ENCODE results near the gene PRSS38. TPM values are rescaled to one million over a fixed set of nuclear protein-coding genes. Genes with fewer than 3 reads are reported as not detected.

PRSS38 gene
- total RNA-seq, 2 donors from 2014 or later: 3.0 TPM; not detected in 1

DNA sequence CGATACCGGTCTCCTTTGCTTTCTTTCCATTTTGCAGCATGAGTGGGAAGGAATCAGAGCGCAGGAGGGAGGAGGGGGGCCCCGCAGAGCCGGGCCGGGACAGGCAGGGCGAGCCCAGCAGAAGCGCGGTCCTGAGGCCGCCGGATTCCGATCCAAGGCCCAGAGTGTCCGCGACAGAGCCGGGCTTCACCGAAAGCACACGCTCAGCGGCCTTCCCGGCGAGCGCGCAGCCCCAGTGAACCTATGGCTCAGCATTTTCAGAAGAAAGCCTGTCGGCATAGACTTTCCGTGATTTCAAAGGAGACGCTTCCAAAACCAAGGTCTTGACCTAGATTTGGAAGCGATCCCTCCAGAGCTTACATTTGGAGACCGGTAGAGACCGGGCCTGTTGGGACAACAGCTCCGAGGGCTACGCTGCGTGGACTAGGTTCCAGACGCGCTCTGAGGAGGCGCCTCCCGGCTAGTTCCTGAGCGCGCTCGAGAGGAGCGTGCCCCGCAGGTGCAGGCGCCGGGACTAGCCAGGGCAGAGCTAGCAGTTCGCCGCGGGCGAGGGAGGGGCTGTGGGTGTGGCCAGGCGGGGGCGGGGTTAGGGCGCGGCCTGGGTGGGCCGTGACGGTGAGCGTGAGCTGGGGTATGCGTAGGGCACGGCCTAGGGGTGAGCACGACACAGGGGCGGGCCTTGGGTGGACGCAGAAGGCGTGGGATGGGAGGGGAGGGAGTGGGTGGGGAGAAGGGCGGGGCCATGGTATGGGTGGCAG is 27.8 kb upstream of the PRSS38 start:
- peak; percentile 94 for DNase-seq (ENCODE audit: low spot score)
- Histone ChIP-seq H3K4me1 (replicated peaks) (peaks cover 11% of the 10 kb centered on the region), H3K27me3 (replicated peaks; ENCODE audit: insufficient read depth) (no peaks in the 10 kb centered on the region), H3K36me3 (no peaks in the 10 kb centered on the region), H3K4me3 (peak overlapping the region; percentile 39 to 53), H3K27ac (peak overlapping the region; percentile 78 to 79), H3K9me3 (no peaks in the 10 kb centered on the region)
- peak; percentile 78 for TF ChIP-seq POLR2A (IDR thresholded peaks at IDR 0.05)
- TF ChIP-seq, protein P1, sequence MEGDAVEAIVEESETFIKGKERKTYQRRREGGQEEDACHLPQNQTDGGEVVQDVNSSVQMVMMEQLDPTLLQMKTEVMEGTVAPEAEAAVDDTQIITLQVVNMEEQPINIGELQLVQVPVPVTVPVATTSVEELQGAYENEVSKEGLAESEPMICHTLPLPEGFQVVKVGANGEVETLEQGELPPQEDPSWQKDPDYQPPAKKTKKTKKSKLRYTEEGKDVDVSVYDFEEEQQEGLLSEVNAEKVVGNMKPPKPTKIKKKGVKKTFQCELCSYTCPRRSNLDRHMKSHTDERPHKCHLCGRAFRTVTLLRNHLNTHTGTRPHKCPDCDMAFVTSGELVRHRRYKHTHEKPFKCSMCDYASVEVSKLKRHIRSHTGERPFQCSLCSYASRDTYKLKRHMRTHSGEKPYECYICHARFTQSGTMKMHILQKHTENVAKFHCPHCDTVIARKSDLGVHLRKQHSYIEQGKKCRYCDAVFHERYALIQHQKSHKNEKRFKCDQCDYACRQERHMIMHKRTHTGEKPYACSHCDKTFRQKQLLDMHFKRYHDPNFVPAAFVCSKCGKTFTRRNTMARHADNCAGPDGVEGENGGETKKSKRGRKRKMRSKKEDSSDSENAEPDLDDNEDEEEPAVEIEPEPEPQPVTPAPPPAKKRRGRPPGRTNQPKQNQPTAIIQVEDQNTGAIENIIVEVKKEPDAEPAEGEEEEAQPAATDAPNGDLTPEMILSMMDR (IDR thresholded peaks at IDR 0.05): no peak
- peak; percentile 83 for TF ChIP-seq POLR2AphosphoS5 (IDR thresholded peaks at IDR 0.05)
- intact Hi-C loops (cut with DNase I): loop anchor here (5.0 kb wide), 1 partner anchor 100 kb away; no protein-coding TSS in a partner anchor
- under 1% methylated on average over 60 of the region's 60 CpGs for WGBS

DNA sequence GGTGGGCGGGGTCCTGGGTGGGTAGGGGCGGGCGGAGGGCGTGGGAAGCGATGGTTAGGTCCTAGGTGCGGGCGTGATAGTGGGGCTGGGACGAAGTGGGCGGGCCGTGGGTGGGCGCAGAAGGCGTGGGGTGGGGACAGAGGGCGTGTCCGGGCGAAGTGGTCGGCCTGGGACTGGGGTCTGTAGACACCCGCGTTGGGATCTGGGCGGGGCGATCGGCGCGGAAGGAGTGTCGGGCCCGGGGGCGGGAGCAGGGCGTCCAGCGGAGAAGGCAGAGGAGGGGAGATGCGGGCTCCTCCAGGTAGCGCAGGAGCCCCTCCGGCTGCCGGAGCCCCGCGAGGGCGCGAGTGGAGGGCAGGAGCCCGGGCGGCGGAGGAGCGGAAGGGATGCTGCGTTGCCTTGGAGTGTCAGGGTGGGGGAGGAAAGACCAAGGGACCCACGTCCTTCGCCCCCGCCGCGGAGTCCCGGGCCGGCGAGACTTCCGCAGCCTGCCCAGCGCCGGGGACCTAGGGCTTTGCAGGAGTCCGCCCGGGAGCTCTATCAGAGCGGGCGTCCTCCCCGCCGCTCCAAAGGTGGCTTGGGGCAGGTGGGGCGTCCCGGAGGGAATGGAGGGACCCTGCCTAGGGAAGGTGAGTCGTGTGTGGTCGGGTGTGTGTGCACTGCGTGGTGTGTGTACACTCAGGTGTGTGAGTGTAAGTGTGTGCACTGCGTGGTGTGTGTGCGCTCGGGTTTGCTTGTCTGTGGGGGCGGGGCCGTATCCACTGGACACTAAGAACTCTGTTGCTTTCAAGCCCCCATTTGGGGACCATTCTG is 27.0 kb upstream of the PRSS38 start:
- H3K27ac ChIP-seq: peak overlapping the region; percentile 78 to 79
- no peaks in the 10 kb centered on the region for H3K36me3 ChIP-seq
- peaks cover 11% of the 10 kb centered on the region for H3K4me1 ChIP-seq (replicated peaks)
- intact Hi-C loops (cut with DNase I): loop anchor here (5.0 kb wide), 1 partner anchor 99 kb away; no protein-coding TSS in a partner anchor
- peak overlapping the region; percentile 39 to 53 for H3K4me3 ChIP-seq
- DNase-seq (ENCODE audit: low spot score): no peak
- WGBS: 1% methylated on average over 67 of the region's 68 CpGs
- no peaks in the 10 kb centered on the region for H3K9me3 ChIP-seq
- TF ChIP-seq POLR2A (IDR thresholded peaks at IDR 0.05): peak; percentile 86
- no peak for TF ChIP-seq POLR2AphosphoS5 (IDR thresholded peaks at IDR 0.05)
- no peaks in the 10 kb centered on the region for H3K27me3 ChIP-seq (replicated peaks; ENCODE audit: insufficient read depth)

DNA sequence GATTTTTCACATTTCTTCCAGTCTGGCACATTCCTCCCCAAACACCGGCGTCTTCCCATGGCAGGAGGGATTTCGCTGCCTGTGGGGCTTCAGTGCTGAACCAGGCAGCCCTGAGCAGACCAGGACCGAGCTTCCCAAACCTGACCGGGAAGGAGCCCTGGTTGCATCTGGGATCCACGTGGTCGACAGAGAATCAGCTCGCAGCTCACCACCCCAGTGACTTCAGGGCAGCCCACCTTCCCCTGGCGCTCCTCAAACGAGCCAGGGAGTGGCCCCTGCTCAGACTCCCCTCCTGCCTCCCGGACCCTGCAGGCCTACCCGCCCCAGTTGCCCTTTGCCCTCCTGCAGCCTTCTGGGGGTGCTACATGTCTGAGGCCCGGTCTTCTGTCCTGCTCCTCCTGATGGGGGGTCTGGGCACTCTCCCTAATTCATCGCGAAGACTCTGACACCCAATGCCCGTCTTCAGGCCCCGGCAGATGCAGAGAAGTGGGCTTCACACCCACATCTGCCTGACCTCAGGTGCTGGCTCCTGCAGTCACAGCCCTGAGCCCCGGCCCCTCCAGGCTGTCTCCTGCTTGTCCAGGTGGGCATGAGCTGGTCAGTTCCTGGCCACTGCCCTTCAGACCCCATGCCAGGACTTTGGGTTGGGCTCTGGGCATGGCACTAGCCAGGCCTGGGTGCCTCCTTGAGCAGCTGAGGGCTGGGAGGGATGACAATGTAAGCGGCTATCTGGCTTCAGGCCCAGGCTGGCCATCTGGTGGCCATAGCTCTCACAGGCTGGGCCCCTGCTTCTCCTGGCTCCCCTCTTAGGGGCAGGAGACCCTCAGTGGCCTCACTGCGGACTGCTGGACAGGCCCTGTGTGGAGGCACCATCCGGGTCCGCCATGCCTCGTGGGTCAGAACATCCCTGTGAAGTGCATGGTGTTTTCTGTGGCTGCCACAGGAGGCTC is 26.1 kb upstream of the PRSS38 start:
- H3K27me3 ChIP-seq (replicated peaks; ENCODE audit: insufficient read depth): no peaks in the 10 kb centered on the region
- peak overlapping the region; percentile 39 to 53 for H3K4me3 ChIP-seq
- no peak for DNase-seq (ENCODE audit: low spot score)
- WGBS: 68% methylated on average over 23 of the region's 23 CpGs
- H3K27ac ChIP-seq: peak overlapping the region in 1 of 2 donors; percentile 79
- peaks cover 11% of the 10 kb centered on the region for H3K4me1 ChIP-seq (replicated peaks)
- H3K9me3 ChIP-seq: no peaks in the 10 kb centered on the region
- no peaks in the 10 kb centered on the region for H3K36me3 ChIP-seq
- intact Hi-C loops (cut with DNase I): loop anchor here (5.0 kb wide), 1 partner anchor 98 kb away; no protein-coding TSS in a partner anchor
- TF ChIP-seq POLR2AphosphoS5 (IDR thresholded peaks at IDR 0.05) (no peak), POLR2A (IDR thresholded peaks at IDR 0.05) (no peak)
- TF ChIP-seq, protein P1 (IDR thresholded peaks at IDR 0.05): no peak

DNA sequence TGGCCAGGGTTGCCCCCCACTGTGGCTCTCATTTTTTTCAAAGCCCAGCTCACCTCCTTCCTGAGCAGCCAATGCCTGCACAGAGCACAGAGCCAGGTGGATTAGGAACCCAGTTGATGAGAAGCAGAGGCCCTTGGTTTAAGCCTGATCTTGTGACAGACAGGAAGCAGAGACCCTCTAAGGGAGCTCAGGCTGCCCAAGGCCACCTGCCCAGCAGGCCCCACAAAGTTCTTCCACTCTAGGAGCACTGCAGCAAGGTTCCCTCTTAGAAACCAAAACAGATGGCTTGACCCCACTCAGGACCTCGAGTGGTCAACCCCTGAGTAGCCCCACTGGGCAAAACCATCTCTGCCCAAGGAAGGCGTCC is 25.5 kb upstream of the PRSS38 start:
- no peak overlapping the region for H3K4me3 ChIP-seq
- no peaks in the 10 kb centered on the region for H3K9me3 ChIP-seq
- no peak overlapping the region for H3K27ac ChIP-seq
- H3K36me3 ChIP-seq: no peaks in the 10 kb centered on the region
- DNase-seq (ENCODE audit: low spot score): no peak
- no peaks in the 10 kb centered on the region for H3K27me3 ChIP-seq (replicated peaks; ENCODE audit: insufficient read depth)
- peaks cover 11% of the 10 kb centered on the region for H3K4me1 ChIP-seq (replicated peaks)
- WGBS: 96% methylated on average over 2 of the region's 2 CpGs
- intact Hi-C loops (cut with DNase I): no loop called here
- TF ChIP-seq POLR2AphosphoS5 (IDR thresholded peaks at IDR 0.05) (no peak), POLR2A (IDR thresholded peaks at IDR 0.05) (no peak)
- TF ChIP-seq, protein P1 (IDR thresholded peaks at IDR 0.05): no peak

Data from prostate gland (tissue), 2 donors.